ENCODE measurements around the gene ZNF865. TPM values are rescaled to one million over a fixed set of nuclear protein-coding genes. Genes with fewer than 3 reads are reported as not detected.
A peak's percentile ranks its signal among the peaks of the same experiment; 100 is the strongest.

Gene ZNF865
- total RNA-seq, 1 experiment from 2014 or later = 16.2 TPM

DNA sequence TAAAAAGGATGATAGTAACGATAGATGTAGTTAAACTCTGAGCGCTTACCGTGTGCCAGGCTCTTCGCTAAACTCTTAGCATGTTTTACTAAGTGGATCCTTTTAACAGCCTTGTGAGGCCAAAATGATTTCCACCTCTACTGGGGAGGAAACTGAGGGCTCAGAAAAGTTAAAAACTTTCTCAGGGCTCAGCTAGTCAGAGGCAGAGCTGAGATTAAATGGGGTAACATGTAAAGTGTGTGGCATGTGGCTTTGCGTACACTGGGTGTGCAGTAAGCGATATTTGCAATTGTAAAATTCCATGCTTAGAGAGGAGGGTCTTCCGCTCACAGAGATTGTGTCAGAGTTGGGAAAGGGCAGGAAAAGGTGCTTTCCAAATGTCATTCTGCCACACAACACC lies 51.1 kb downstream of the ZNF865 start:
- DNase-seq (ENCODE audit: low read depth, low spot score) (no peak), ATAC-seq (no peak)
- Histone ChIP-seq H3K79me2 (ENCODE audit: insufficient read depth, low read length) (peaks cover 64% of the 10 kb centered on the region), H3K36me3 (ENCODE audit: control insufficient read depth in 1 of 2, insufficient read depth in 2 of 2, low read length in 2 of 2) (peaks cover 22 to 29% of the 10 kb centered on the region in 2 experiments; a peak in 3 of 4 replicates), H3K27ac (ENCODE audit: low read depth, low read length) (peak overlapping the region; percentile 99), H3K27me3 (ENCODE audit: insufficient read depth, low read length) (no peaks in the 10 kb centered on the region), H4K20me1 (ENCODE audit: insufficient read depth) (no peaks in the 10 kb centered on the region; the same call in 1 of the 2 replicates), H3K4me3 (replicated peaks in 1 of 2; ENCODE audit: low read depth in 1 of 2, low read length in 2 of 2) (peak overlapping the region; percentile 93 to 94), H3K9me3 (ENCODE audit: control insufficient read depth in 1 of 2, insufficient read depth in 1 of 2, low read depth in 1 of 2, low read length in 2 of 2) (no peaks in the 10 kb centered on the region), H3K4me1 (ENCODE audit: control insufficient read depth in 1 of 2, insufficient read depth in 2 of 2, low read length in 2 of 2) (peaks cover 18 to 29% of the 10 kb centered on the region in 2 experiments; a peak in 3 of 4 replicates), H3K9ac (ENCODE audit: low read length) (peak overlapping the region; percentile 99), H3K4me2 (ENCODE audit: low read length) (peak overlapping the region; percentile 79), H3K9me2 (ENCODE audit: insufficient read depth) (no peaks in the 10 kb centered on the region), H2AFZ (ENCODE audit: low read depth, low read length, poor library complexity, severe bottlenecking) (no peak overlapping the region)
- ChIA-PET RAD21 (ENCODE audit: low non-redundant PET in 1 of 2, low total read pairs in 2 of 2, uncharacterized antibody in 2 of 2, unreplicated experiment in 2 of 2) (no interaction called here), CTCF (interaction anchor here (2.9 kb wide), 1 partner anchor 15 kb away, joined by 15 read pairs; no protein-coding TSS in a partner anchor), POLR2A (no interaction called here)
- intact Hi-C loops (cut with micrococcal nuclease) = no loop called here
- TF ChIP-seq EZH2 (IDR thresholded peaks at IDR 0.05) (no peak), YY1 (IDR thresholded peaks at IDR 0.05; ENCODE audit: extremely low read depth, insufficient replicate concordance, low read depth, low read length) (no peak), EGR1 (IDR thresholded peaks at IDR 0.05; ENCODE audit: low read depth) (no peak), ATF3 (IDR thresholded peaks at IDR 0.05) (no peak), CEBPB (IDR thresholded peaks at IDR 0.05; ENCODE audit: low read depth) (no peak), CBX3 (IDR thresholded peaks at IDR 0.05; ENCODE audit: low read depth) (no peak), RAD21 (IDR thresholded peaks at IDR 0.05; ENCODE audit: low read depth) (no peak), ELF1 (IDR thresholded peaks at IDR 0.05; ENCODE audit: borderline replicate concordance, low read depth) (no peak), EZH2phosphoT487 (IDR thresholded peaks at IDR 0.05; ENCODE audit: borderline replicate concordance) (no peak), SP1 (IDR thresholded peaks at IDR 0.05; ENCODE audit: low read depth) (no peak), TCF7L2 (IDR thresholded peaks at IDR 0.05; ENCODE audit: borderline replicate concordance, extremely low read depth, insufficient read depth, insufficient read length) (no peak), POLR2A (IDR thresholded peaks at IDR 0.05; ENCODE audit: borderline replicate concordance, extremely low read depth, insufficient read depth, insufficient read length) (no peak), SIN3A (IDR thresholded peaks at IDR 0.05; ENCODE audit: low read depth) (no peak), ZNF274 (IDR thresholded peaks at IDR 0.05; ENCODE audit: low read depth, low read length) (no peak), REST (IDR thresholded peaks at IDR 0.05; ENCODE audit: low read depth) (no peak)
- TF ChIP-seq, protein P1, sequence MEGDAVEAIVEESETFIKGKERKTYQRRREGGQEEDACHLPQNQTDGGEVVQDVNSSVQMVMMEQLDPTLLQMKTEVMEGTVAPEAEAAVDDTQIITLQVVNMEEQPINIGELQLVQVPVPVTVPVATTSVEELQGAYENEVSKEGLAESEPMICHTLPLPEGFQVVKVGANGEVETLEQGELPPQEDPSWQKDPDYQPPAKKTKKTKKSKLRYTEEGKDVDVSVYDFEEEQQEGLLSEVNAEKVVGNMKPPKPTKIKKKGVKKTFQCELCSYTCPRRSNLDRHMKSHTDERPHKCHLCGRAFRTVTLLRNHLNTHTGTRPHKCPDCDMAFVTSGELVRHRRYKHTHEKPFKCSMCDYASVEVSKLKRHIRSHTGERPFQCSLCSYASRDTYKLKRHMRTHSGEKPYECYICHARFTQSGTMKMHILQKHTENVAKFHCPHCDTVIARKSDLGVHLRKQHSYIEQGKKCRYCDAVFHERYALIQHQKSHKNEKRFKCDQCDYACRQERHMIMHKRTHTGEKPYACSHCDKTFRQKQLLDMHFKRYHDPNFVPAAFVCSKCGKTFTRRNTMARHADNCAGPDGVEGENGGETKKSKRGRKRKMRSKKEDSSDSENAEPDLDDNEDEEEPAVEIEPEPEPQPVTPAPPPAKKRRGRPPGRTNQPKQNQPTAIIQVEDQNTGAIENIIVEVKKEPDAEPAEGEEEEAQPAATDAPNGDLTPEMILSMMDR (IDR thresholded peaks at IDR 0.05 in 2 of 3, conservative IDR thresholded peaks at IDR 0.05 in 1 of 3; ENCODE audit: borderline replicate concordance in 1 of 3, insufficient read depth in 1 of 3, low read depth in 2 of 3, low read length in 2 of 3) = no peak
- BruUV-seq (replicated peaks) = no TSS peak
